ENCODE measurements around the gene ARSI.

DNA sequence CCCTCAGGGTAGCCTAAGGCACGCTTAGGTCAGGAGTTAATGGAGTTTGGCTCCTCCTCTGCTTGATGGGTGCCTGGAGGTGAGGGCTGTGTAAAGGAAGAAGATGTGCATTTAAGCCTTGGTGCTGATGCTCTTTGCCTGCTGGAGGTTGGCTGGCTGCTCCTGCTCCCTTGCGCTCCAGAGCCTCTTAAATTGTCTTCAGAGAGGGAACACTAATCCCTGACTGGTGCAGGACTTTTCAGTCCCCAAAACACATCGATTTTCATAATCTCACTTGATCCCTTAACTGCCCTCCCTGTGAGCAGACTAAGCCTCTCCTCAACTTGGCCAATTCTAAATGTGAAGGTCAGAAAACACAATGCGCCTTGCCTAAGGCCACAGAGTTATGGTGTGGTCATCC is 38.6 kb upstream of the ARSI start:
- TF ChIP-seq CTCF (IDR thresholded peaks at IDR 0.05) = no peak
- no peak for TF ChIP-seq ZFX (IDR thresholded peaks at IDR 0.05; ENCODE audit: borderline replicate concordance)
